Adipocyte (in vitro differentiated cells): Measurements from ENCODE around the gene CDC73.

Experiments used
- DNase-seq: peaks from one replicate; pipeline ENCODE4 v3.0.0-alpha.2; 2015; ENCODE audit warnings: low read depth
- H3K27me3 ChIP-seq: replicated peaks from 2 replicates; pipeline ENCODE4 v1.7.0; 2013; ENCODE audit warnings: mild to moderate bottlenecking, low read length, moderate library complexity; ENCODE audit not compliant: control insufficient read depth, insufficient read depth
- H3K36me3 ChIP-seq: 2 replicates; pipeline ENCODE4 v1.7.0; 2013; ENCODE audit warnings: low read length, mild to moderate bottlenecking, moderate library complexity; ENCODE audit not compliant: control insufficient read depth, insufficient read depth, severe bottlenecking
- H3K4me1 ChIP-seq: 2 replicates; pipeline ENCODE4 v1.7.0; 2013; ENCODE audit warnings: mild to moderate bottlenecking, low read length, moderate library complexity; ENCODE audit not compliant: control insufficient read depth, insufficient read depth
- H3K4me3 ChIP-seq: 2 replicates; pipeline ENCODE4 v1.7.0; 2013; ENCODE audit warnings: mild to moderate bottlenecking, low read length, moderate library complexity
- H3K9ac ChIP-seq: 2 replicates; pipeline ENCODE4 v1.7.0; 2013; ENCODE audit warnings: mild to moderate bottlenecking, low read length, moderate library complexity
- H3K9me3 ChIP-seq: 2 replicates; pipeline ENCODE4 v1.7.0; 2013; ENCODE audit warnings: mild to moderate bottlenecking, low read length, moderate library complexity; ENCODE audit not compliant: control insufficient read depth

The CDC73 gene

DNA sequence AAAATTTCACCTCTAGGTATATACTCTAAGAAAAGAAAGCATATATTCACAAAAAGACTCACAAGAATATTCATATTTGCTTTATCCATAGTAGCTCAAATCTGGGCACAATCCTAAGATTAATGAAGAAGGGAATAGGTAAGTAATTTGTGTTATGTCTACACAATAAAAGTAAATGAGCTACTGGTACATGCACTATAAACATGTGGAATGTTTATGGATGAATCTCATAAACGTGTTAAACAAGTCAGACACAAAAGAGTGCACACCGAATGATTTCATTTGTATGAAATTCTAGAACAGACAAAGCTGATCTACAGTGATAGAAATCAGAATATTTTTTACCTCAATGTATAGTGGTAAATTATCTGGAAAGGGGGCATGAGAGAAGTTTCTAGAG lies 179.9 kb downstream of the CDC73 start:
- DNase-seq: no peak
- Histone ChIP-seq H3K27me3 (no peaks in the 10 kb centered on the region), H3K36me3 (no peaks in the 10 kb centered on the region), H3K9me3 (no peaks in the 10 kb centered on the region), H3K9ac (no peak overlapping the region), H3K4me3 (no peak overlapping the region), H3K4me1 (no peaks in the 10 kb centered on the region)

DNA sequence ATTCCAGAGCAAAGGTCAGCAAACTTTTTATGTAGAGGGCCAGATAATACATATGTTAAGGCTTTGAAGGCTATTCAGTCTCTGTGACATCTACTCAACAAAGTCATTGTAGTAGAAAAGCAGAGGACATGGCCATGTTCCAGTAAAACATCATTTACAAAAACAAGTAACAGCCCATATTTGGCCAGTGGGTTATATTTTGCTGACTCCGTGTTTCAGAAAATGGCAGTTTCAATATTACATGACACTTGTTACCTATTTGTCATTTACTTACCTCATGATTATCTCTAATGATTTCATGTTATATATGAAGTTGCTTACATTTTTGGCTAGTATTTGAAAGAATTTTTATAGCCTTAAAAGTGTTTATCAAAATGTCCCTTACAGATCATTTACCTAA lies 182.0 kb downstream of the CDC73 start:
- Histone ChIP-seq H3K27me3 (no peaks in the 10 kb centered on the region), H3K36me3 (no peaks in the 10 kb centered on the region), H3K9me3 (no peaks in the 10 kb centered on the region), H3K4me1 (no peaks in the 10 kb centered on the region), H3K4me3 (no peak overlapping the region), H3K9ac (no peak overlapping the region)
- no peak for DNase-seq
